Measurements from ENCODE around the gene QSER1.
"Not testable (repeated sequence)": the region's sequence is repeated elsewhere in the genome, so short reads cannot be mapped to it uniquely, and the experiment has no call there.

QSER1 gene

DNA sequence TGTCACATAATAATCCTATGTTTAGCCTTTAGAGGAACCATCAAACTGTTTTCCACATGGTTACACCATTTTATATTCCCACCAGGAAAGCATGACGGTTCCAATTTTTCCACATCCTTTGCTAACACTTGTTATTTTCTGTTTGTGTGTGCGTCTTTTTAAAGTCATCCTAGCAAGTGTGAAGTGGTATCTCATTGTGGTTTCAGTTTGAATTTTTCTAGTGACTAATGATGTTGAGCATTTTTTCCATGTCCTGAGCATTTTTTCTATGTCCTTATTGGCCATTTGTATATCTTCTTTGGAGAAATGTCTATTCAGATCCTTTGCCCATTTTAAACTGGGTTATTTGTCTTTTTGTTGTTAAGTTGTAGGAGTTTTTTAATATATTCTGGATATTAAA, 69.4 kb downstream of the QSER1 start:
- in situ Hi-C loops (cut with HindIII; ENCODE audit: low sequenced_read_pairs) = no loop called here
- TF ChIP-seq, protein P1, sequence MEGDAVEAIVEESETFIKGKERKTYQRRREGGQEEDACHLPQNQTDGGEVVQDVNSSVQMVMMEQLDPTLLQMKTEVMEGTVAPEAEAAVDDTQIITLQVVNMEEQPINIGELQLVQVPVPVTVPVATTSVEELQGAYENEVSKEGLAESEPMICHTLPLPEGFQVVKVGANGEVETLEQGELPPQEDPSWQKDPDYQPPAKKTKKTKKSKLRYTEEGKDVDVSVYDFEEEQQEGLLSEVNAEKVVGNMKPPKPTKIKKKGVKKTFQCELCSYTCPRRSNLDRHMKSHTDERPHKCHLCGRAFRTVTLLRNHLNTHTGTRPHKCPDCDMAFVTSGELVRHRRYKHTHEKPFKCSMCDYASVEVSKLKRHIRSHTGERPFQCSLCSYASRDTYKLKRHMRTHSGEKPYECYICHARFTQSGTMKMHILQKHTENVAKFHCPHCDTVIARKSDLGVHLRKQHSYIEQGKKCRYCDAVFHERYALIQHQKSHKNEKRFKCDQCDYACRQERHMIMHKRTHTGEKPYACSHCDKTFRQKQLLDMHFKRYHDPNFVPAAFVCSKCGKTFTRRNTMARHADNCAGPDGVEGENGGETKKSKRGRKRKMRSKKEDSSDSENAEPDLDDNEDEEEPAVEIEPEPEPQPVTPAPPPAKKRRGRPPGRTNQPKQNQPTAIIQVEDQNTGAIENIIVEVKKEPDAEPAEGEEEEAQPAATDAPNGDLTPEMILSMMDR (IDR thresholded peaks at IDR 0.05; ENCODE audit: low read depth, low read length) = no peak
- DNase-seq (ENCODE audit: low read depth, low spot score) = peak; percentile 14
- H3K4me3 ChIP-seq (ENCODE audit: low read depth, low read length) = no peak overlapping the region

DNA sequence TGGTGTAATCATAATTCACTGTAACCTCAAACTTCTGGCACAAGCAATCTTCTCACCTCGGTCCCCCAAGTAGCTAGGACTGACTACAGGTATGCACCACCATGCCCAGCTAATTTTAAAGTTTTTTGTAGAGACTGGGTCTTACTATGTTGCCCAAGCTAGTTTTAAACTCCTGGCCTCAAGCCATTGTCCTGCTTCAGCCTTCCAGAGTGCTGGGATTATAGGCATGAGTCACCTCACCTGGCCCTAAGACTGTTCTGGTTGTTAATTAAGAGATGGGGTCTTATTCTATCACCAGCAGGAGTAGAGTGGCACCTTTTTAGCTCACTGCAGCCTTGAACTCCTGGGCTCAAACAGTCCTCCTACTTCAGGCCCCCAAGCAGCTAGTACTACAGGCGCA, 71.1 kb downstream of the QSER1 start:
- DNase-seq (ENCODE audit: low read depth, low spot score) = no peak
- no peak overlapping the region for H3K4me3 ChIP-seq (ENCODE audit: low read depth, low read length)
- TF ChIP-seq, protein P1 (IDR thresholded peaks at IDR 0.05; ENCODE audit: low read depth, low read length) = no peak
- in situ Hi-C loops (cut with HindIII; ENCODE audit: low sequenced_read_pairs) = no loop called here

DNA sequence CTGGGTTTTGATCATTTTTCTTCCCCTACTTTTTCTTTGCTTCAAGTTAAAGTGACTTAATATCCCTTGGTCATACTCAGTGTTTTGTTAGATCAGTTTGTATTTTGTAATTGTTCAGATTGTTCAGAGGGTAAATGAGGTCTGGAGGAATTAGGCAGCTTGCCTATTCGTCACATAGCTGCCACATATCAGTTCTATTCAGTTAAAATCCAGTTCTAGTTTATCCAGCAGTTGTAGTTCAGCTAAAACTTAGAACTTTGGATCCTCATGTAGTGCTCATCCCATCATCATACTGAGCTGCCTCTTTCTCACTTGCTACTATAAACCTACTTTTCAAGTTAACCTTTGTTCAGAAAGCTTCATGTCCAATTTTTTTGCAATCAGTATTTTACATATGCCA, 75.9 kb downstream of the QSER1 start:
- DNase-seq (ENCODE audit: low read depth, low spot score) = no peak
- in situ Hi-C loops (cut with HindIII; ENCODE audit: low sequenced_read_pairs) = no loop called here
- TF ChIP-seq, protein P1 (IDR thresholded peaks at IDR 0.05; ENCODE audit: low read depth, low read length) = no peak
- H3K4me3 ChIP-seq (ENCODE audit: low read depth, low read length) = no peak overlapping the region

DNA sequence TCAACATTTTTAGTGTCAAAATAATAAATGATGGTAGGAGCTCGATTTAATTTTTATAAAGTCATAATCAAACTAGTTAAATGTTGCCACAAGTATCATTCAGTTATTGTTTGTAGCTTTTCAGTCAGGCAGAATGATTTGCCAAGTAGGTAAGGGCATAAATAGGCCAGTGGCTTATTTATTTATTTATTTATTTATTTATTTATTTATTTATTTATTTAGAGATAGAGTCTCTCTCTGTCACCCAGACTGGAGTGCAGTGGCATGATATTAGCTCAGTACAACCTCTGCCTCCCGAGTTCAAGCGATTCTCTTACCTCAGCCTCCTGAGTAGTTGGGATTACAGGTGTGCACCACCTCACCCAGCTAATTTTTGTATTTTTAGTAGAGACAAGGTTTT, 79.6 kb downstream of the QSER1 start:
- in situ Hi-C loops (cut with HindIII; ENCODE audit: low sequenced_read_pairs); DNase-seq (ENCODE audit: low read depth, low spot score); H3K4me3 ChIP-seq (ENCODE audit: low read depth, low read length): not testable (repeated sequence)

DNA sequence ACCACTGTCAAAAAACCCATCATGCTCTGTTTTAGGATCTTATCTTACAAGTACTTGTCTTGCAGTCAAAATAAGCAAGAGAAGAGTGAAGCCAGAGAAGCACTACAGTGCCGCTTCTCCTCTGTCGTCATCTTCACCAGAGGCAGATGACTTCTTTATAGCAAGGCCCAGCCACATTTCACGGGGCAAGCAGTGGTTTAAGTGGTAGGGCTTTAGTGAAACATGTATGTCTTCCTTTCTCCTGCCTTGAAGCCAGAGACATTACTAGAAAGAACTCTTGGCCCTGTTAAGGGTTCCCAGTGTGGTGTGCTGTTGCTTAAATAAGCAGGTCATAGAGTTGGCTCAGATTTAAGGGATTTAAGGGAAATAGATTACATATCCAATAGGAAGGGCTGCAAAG, 80.2 kb downstream of the QSER1 start:
- TF ChIP-seq, protein P1 (IDR thresholded peaks at IDR 0.05; ENCODE audit: low read depth, low read length) = no peak
- DNase-seq (ENCODE audit: low read depth, low spot score) = no peak
- in situ Hi-C loops (cut with HindIII; ENCODE audit: low sequenced_read_pairs) = no loop called here
- no peak overlapping the region for H3K4me3 ChIP-seq (ENCODE audit: low read depth, low read length)

DNA sequence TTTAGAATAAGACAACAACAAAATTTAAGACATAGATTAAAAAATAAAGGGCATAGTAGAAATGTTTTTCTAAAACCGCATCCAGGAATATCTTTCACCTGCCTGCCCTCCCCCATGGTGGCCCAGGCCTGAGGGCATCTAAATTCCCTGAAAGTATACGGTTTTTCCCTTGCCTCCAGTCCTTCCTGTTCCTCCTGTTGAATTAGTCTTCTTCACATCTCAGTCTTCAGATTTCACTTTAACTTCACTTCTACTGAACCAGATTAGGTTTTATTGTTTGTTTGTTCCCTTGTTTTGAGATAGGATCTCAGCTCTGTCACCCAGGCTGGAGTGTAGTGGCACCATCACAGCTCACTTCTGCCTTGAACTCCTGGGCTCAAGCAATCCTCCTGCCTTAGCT, 90.0 kb downstream of the QSER1 start:
- in situ Hi-C loops (cut with HindIII; ENCODE audit: low sequenced_read_pairs) = no loop called here

DNA sequence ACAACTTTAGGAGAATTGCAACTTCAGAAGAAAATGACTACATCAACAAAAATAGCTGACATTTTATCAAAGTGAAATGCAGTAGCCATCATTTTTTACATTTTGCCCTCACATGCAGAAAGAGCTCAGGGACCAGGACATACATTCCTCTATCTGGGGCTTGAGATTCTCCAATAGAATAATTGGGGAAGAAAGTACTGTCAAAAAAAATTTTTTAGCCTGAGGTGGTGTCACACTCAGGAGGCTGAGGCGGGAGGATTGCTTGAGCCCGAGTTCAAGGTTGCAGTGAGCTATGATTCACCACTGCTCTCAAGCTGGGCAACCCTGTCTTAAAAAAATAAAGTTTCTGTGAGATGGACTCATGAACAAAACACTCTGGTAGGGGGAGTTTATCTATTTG, 90.9 kb downstream of the QSER1 start:
- in situ Hi-C loops (cut with HindIII; ENCODE audit: low sequenced_read_pairs) = no loop called here
- TF ChIP-seq, protein P1 (IDR thresholded peaks at IDR 0.05; ENCODE audit: low read depth, low read length) = no peak
- no peak for DNase-seq (ENCODE audit: low read depth, low spot score)
- no peak overlapping the region for H3K4me3 ChIP-seq (ENCODE audit: low read depth, low read length)

More for the DNA sequence above, 90.0 kb downstream of the QSER1 start:
- DNase-seq (ENCODE audit: low read depth, low spot score) = no peak
- TF ChIP-seq, protein P1 (IDR thresholded peaks at IDR 0.05; ENCODE audit: low read depth, low read length) = no peak
- no peak overlapping the region for H3K4me3 ChIP-seq (ENCODE audit: low read depth, low read length)

Measured in astrocyte of the spinal cord (primary cell).